NT2/D1 (cell line): Measurements from ENCODE around the gene UBXN1.
"Not testable (repeated sequence)": the region's sequence is repeated elsewhere in the genome, so short reads cannot be mapped to it uniquely, and the experiment has no call there.

Source experiments
- DNase-seq: peaks from one replicate; pipeline ENCODE4 v3.0.0-alpha.2; 2011; ENCODE audit warnings: low read depth, low spot score
- H3K27me3 ChIP-seq: 2 replicates; pipeline ENCODE4 v1.6.0; 2011; ENCODE audit warnings: mild to moderate bottlenecking; ENCODE audit not compliant: insufficient read length, insufficient read depth
- H3K36me3 ChIP-seq: 2 replicates; pipeline ENCODE4 v1.6.1; 2011; ENCODE audit warnings: mild to moderate bottlenecking, low read length, mixed read lengths; ENCODE audit not compliant: insufficient read depth, insufficient read length
- H3K4me1 ChIP-seq: 2 replicates; pipeline ENCODE4 v1.5.1; 2011; ENCODE audit not compliant: insufficient read depth, insufficient read length
- H3K4me3 ChIP-seq: 2 replicates; pipeline ENCODE4 v1.5.1; 2011; ENCODE audit warnings: low read depth; ENCODE audit not compliant: insufficient read length
- H3K9ac ChIP-seq: 2 replicates; pipeline ENCODE4 v1.6.0; 2011; ENCODE audit warnings: low read depth; ENCODE audit not compliant: insufficient read length
- H3K9me3 ChIP-seq: 2 replicates; pipeline ENCODE4 v1.5.1; 2011; ENCODE audit warnings: mild to moderate bottlenecking, low read length; ENCODE audit not compliant: insufficient read depth
- SUZ12 ChIP-seq: IDR thresholded peaks from 2 replicates; pipeline ENCODE4 v1.6.1; 2011; ENCODE audit not compliant: insufficient read length, insufficient read depth; ENCODE audit errors: extremely low read depth
- YY1 ChIP-seq: IDR thresholded peaks from 2 replicates; pipeline ENCODE4 v1.6.1; 2011; ENCODE audit not compliant: insufficient read length, insufficient read depth
- ZNF274 ChIP-seq: IDR thresholded peaks from 2 replicates; pipeline ENCODE4 v1.6.1; 2011; ENCODE audit warnings: mild to moderate bottlenecking, low read depth, low read length

Gene UBXN1

GRCh38 chr11:62707277-62707861, 28.5 kb upstream of the UBXN1 start, which contains the start of the genes BSCL2 and GNG3:
Gene BSCL2 (minus strand): TSS chr11:62707424. CDS start chr11:62707195, 229 bp downstream.
Gene GNG3 (plus strand): TSS chr11:62707676. CDS start chr11:62708296, 620 bp downstream.
- no peaks in the 10 kb centered on the region for H3K9me3 ChIP-seq
- H3K27me3 ChIP-seq: no peaks in the 10 kb centered on the region
- H3K4me3 ChIP-seq: peak within 1 kb of the TSS; percentile 72
- peaks cover 44% of the 10 kb centered on the region for H3K36me3 ChIP-seq
- TF ChIP-seq ZNF274 (no peak), YY1 (no peak), SUZ12 (no peak)
- peaks cover 17% of the 10 kb centered on the region for H3K4me1 ChIP-seq
- peak; percentile 99 for DNase-seq
- H3K9ac ChIP-seq: peak within 1 kb of the TSS; percentile 97

- Histone ChIP-seq H3K4me1 (peaks cover 17% of the 10 kb centered on the region), H3K9ac (peak overlapping the region; percentile 97), H3K27me3 (no peaks in the 10 kb centered on the region), H3K9me3 (no peaks in the 10 kb centered on the region), H3K36me3 (peaks cover 44% of the 10 kb centered on the region), H3K4me3 (peak overlapping the region; percentile 72)
- DNase-seq: no peak
- TF ChIP-seq YY1 (no peak), ZNF274 (no peak), SUZ12 (no peak)
These were observed 28.0 kb upstream of the UBXN1 start for GRCh38 chr11:62706850-62707247.

- Histone ChIP-seq H3K9ac (peak overlapping the region; percentile 97), H3K27me3 (no peaks in the 10 kb centered on the region), H3K4me3 (peak overlapping the region; percentile 72), H3K36me3 (peaks cover 45% of the 10 kb centered on the region), H3K9me3 (no peaks in the 10 kb centered on the region), H3K4me1 (peaks cover 17% of the 10 kb centered on the region)
- TF ChIP-seq YY1: no peak
- no peak for TF ChIP-seq SUZ12
- TF ChIP-seq ZNF274: no peak
- DNase-seq: peak; percentile 93
These were observed 27.3 kb upstream of the UBXN1 start for GRCh38 chr11:62705880-62706849.

GRCh38 chr11:62705413-62705812, 26.5 kb upstream of the UBXN1 start:
- H3K9ac ChIP-seq: peak overlapping the region; percentile 97
- no peaks in the 10 kb centered on the region for H3K27me3 ChIP-seq
- H3K36me3 ChIP-seq: peaks cover 45% of the 10 kb centered on the region
- H3K4me1 ChIP-seq: peaks cover 17% of the 10 kb centered on the region
- peak overlapping the region; percentile 72 for H3K4me3 ChIP-seq
- H3K9me3 ChIP-seq: no peaks in the 10 kb centered on the region
- TF ChIP-seq ZNF274 (no peak), YY1 (no peak), SUZ12 (no peak)
- no peak for DNase-seq

GRCh38 chr11:62703921-62704320, 25.0 kb upstream of the UBXN1 start:
- Histone ChIP-seq H3K36me3 (peaks cover 48% of the 10 kb centered on the region), H3K4me1 (peaks cover 13% of the 10 kb centered on the region)
- not testable (repeated sequence) for DNase-seq, H3K4me3 ChIP-seq, H3K9me3 ChIP-seq, H3K9ac ChIP-seq, H3K27me3 ChIP-seq

- H3K4me1 ChIP-seq: peaks cover 3% of the 10 kb centered on the region
- H3K4me3 ChIP-seq: no peak overlapping the region
- H3K36me3 ChIP-seq: peaks cover 53% of the 10 kb centered on the region
- TF ChIP-seq ZNF274: no peak
- no peak for TF ChIP-seq YY1
- TF ChIP-seq SUZ12: no peak
- H3K9ac ChIP-seq: no peak overlapping the region
- no peaks in the 10 kb centered on the region for H3K9me3 ChIP-seq
- no peaks in the 10 kb centered on the region for H3K27me3 ChIP-seq
- DNase-seq: no peak
These were observed 23.4 kb upstream of the UBXN1 start for GRCh38 chr11:62702246-62702645.

GRCh38 chr11:62694455-62695167, 15.7 kb upstream of the UBXN1 start:
- Histone ChIP-seq H3K4me3 (no peak overlapping the region), H3K36me3 (peaks cover 72% of the 10 kb centered on the region), H3K9me3 (no peaks in the 10 kb centered on the region), H3K4me1 (peaks cover 5% of the 10 kb centered on the region), H3K9ac (no peak overlapping the region), H3K27me3 (no peaks in the 10 kb centered on the region)
- DNase-seq: peak; percentile 72
- no peak for TF ChIP-seq ZNF274

- DNase-seq, H3K9ac ChIP-seq, H3K27me3 ChIP-seq, H3K4me3 ChIP-seq, H3K9me3 ChIP-seq, H3K4me1 ChIP-seq: not testable (repeated sequence)
- H3K36me3 ChIP-seq: peaks cover 73% of the 10 kb centered on the region
These were observed 14.8 kb upstream of the UBXN1 start for GRCh38 chr11:62693624-62694023.
